K562 (cell line): ENCODE measurements around the gene CCDC184. TPM values are rescaled to one million over a fixed set of nuclear protein-coding genes. Genes with fewer than 3 reads are reported as not detected.

Experiments used
- ATAC-seq: fragments of 200-7000 bp; cut with Tn5 transposase; 3 replicates; pipeline ENCODE4 v1.9.1; 2020; ENCODE audit warnings: moderate library complexity
- BruUV-seq: library from RNA; stranded (reverse); fragments of 400-500 nt; replicated peaks from 2 replicates; lab custom pipeline; 2021; lab: Mats Ljungman, UMichigan
- CTCF ChIA-PET: fragments of 300-600 bp; formaldehyde crosslinking; extraction: SDS; loops from one replicate; lab custom pipeline; 2021; ENCODE audit warnings: low intra/inter-chr PET ratio; lab: Yijun Ruan, JAX
- POLR2A ChIA-PET: fragments of 300-600, 350-650 bp; sonication (Branson Sonifier 250); formaldehyde crosslinking; extraction: SDS; loops from one replicate; lab custom pipeline; 2021; ENCODE audit warnings: antibody characterized with exemption, inconsistent platforms; lab: Yijun Ruan, JAX
- DNase-seq, 4 experiments: peaks; one replicate each; pipeline versions ENCODE4 v3.0.0 to v3.0.0-alpha.2; 2011 to 2018; ENCODE audit warnings: low spot score in 3 of 4, mixed read lengths in 3 of 4; ENCODE audit errors: extremely low read depth in 1 of 4
- FAIRE-seq: peaks from 2 replicates; lab custom pipeline; 2011; peaks lifted over from hg19 to GRCh38; lab: Jason Lieb, UNC
- H2AFZ ChIP-seq: 2 replicates; pipeline ENCODE4 v1.6.0; 2011; ENCODE audit warnings: low read depth, low read length, control low read depth, inconsistent platforms
- H3K27ac ChIP-seq: fragments of 200-600 bp; 3 replicates; pipeline ENCODE4 v1.8.0; 2011; ENCODE audit warnings: low read depth, mild to moderate bottlenecking, control low read depth, inconsistent platforms, low read length, moderate library complexity, mixed read lengths; ENCODE audit errors: extremely low read depth
- H3K27me3 ChIP-seq, 2 experiments: fragments of 300-600 bp in 1 of 2; 2 replicates in 1 of 2; 3 replicates in 1 of 2; pipeline versions ENCODE4 v1.6.0 to v1.8.0; 2011; ENCODE audit warnings: inconsistent platforms in 2 of 2, low read length in 2 of 2, mild to moderate bottlenecking in 1 of 2, mixed read lengths in 1 of 2, moderate library complexity in 1 of 2; ENCODE audit not compliant: control insufficient read depth in 2 of 2, insufficient read depth in 2 of 2
- H3K36me3 ChIP-seq: fragments of 300-600 bp; 3 replicates; pipeline ENCODE4 v1.8.0; 2011; ENCODE audit warnings: mild to moderate bottlenecking, low read length, inconsistent platforms; ENCODE audit not compliant: control insufficient read depth, insufficient read depth
- H3K4me1 ChIP-seq, 2 experiments: fragments of 200-600 bp in 1 of 2; replicated peaks in 1 of 2; 2 replicates in 1 of 2; 3 replicates in 1 of 2; pipeline versions ENCODE4 v1.5.1 to v1.8.0; 2011; ENCODE audit warnings: inconsistent platforms in 2 of 2, low read length in 2 of 2, mild to moderate bottlenecking in 1 of 2, mixed read lengths in 1 of 2, moderate library complexity in 1 of 2; ENCODE audit not compliant: control insufficient read depth in 2 of 2, insufficient read depth in 2 of 2
- H3K4me2 ChIP-seq: 2 replicates; pipeline ENCODE4 v1.6.1; 2011; ENCODE audit warnings: low read length, control low read depth, inconsistent platforms, mixed read lengths; ENCODE audit not compliant: insufficient read depth
- H3K4me3 ChIP-seq: fragments of 200-600 bp; sonication (generic), shearing (Covaris generic); 2 replicates; pipeline ENCODE4 v1.5.1; 2016; ENCODE audit warnings: control low read depth, inconsistent platforms
- H3K79me2 ChIP-seq: fragments of 200-600 bp; 3 replicates; pipeline ENCODE4 v1.8.0; 2011; ENCODE audit warnings: low read length, inconsistent platforms; ENCODE audit not compliant: control insufficient read depth, insufficient read depth
- H3K9ac ChIP-seq, 2 experiments: 2 replicates each; pipeline versions ENCODE4 v1.6.0 to v1.6.1; 2011; ENCODE audit warnings: low read depth in 2 of 2, low read length in 2 of 2, control low read depth in 1 of 2, inconsistent platforms in 1 of 2, mild to moderate bottlenecking in 1 of 2, mixed read lengths in 1 of 2; ENCODE audit not compliant: insufficient read depth in 1 of 2
- H3K9me1 ChIP-seq: one replicate; pipeline ENCODE4 v1.6.0; 2011; ENCODE audit warnings: inconsistent platforms, mild to moderate bottlenecking, low read length, moderate library complexity; ENCODE audit not compliant: control insufficient read depth, insufficient read depth
- H3K9me3 ChIP-seq: replicated peaks from 2 replicates; pipeline ENCODE4 v1.5.1; 2011; ENCODE audit warnings: low read depth, low read length, inconsistent platforms; ENCODE audit not compliant: control insufficient read depth, insufficient read depth
- H4K20me1 ChIP-seq: replicated peaks from 2 replicates; pipeline ENCODE4 v1.6.1; 2011; ENCODE audit warnings: low read length, inconsistent platforms, mixed read lengths; ENCODE audit not compliant: control insufficient read depth, insufficient read depth
- E2F4 ChIP-seq: sonication (generic); formaldehyde crosslinking; IDR thresholded peaks from 2 replicates; pipeline ENCODE4 v1.8.0; 2022; ENCODE audit warnings: mild to moderate bottlenecking, low read depth, missing genetic modification reagents
- GMEB1 ChIP-seq: fragments of 250-450 bp; sonication (Bioruptor Pico); IDR thresholded peaks from 2 replicates; pipeline ENCODE4 v1.4.0; 2020; ENCODE audit warnings: mild to moderate bottlenecking
- L3MBTL2 ChIP-seq: fragments of 450-650 bp; IDR thresholded peaks from 2 replicates; pipeline ENCODE4 v1.6.1; 2016; ENCODE audit warnings: mild to moderate bottlenecking, moderate library complexity
- MCM2 ChIP-seq: fragments of 450-650 bp; IDR thresholded peaks from 2 replicates; pipeline ENCODE4 v1.6.1; 2017; ENCODE audit warnings: low read depth, mild to moderate bottlenecking
- MCM5 ChIP-seq: fragments of 450-650 bp; IDR thresholded peaks from 2 replicates; pipeline ENCODE4 v1.6.1; 2016; ENCODE audit warnings: low read depth
- PCBP2 ChIP-seq: fragments of 200-400 bp; formaldehyde crosslinking; IDR thresholded peaks from 2 replicates; pipeline ENCODE4 v1.6.1; 2018; ENCODE audit warnings: low read length, low read depth, mild to moderate bottlenecking, moderate library complexity; ENCODE audit not compliant: poor library complexity, severe bottlenecking
- RERE ChIP-seq: sonication (generic); formaldehyde crosslinking; IDR thresholded peaks from 2 replicates; pipeline ENCODE4 v1.8.0; 2023; ENCODE audit warnings: missing genetic modification reagents, mild to moderate bottlenecking, borderline replicate concordance
- STAT5A ChIP-seq: IDR thresholded peaks from 2 replicates; pipeline ENCODE4 v1.6.1; 2012; ENCODE audit warnings: low read length, inconsistent platforms, borderline replicate concordance
- ZNF57 ChIP-seq: fragments of 450-650 bp; formaldehyde crosslinking; IDR thresholded peaks from 2 replicates; pipeline ENCODE4 v1.4.0; 2020; ENCODE audit warnings: mild to moderate bottlenecking, moderate library complexity
- ZNF586 ChIP-seq: fragments of 450-650 bp; formaldehyde crosslinking; conservative IDR thresholded peaks from 2 replicates; pipeline ENCODE4 v1.4.0; 2020; ENCODE audit warnings: mild to moderate bottlenecking, moderate library complexity
- WGBS: fragments of 100-300 bp; shearing (Covaris generic); methylation state at CpG from one replicate; pipeline ENCODE4 v1.1.6; 2016; ENCODE audit warnings: low coverage, mixed read lengths; ENCODE audit not compliant: insufficient coverage; ENCODE audit errors: missing lambda C conversion rate; 5-methylcytosine and 5-hydroxymethylcytosine counted together
- in situ Hi-C: fragments of 300-500 bp; cut with MboI; formaldehyde crosslinking; loops from 4 replicates; pipeline ENCODE4 v1.15.0; 2018; ENCODE audit warnings: inconsistent platforms, mixed read lengths
- intact Hi-C: fragments of 100-400 bp; cut with micrococcal nuclease; formaldehyde crosslinking; loops from 2 replicates; pipeline ENCODE4 v1.14.2; 2022
- polyA plus RNA-seq, 8 experiments: library from polyadenylated mRNA; depleted of rRNA in 4 of 8; stranded (reverse) in 5 of 8; unstranded in 3 of 8; fragments of >200 nt; fragmentation: Nextera tagmentation in 2 of 8; fragmentation: Illumina TruSeq in 1 of 8; extraction: Ambion mirVana in 2 of 8; extraction: Trizol in 1 of 8; gene quantifications; 2 replicates each; pipeline versions ENCODE4 v1.2.1 to v1.2.3, GENCODE V29; 2011 to 2014; ENCODE audit warnings: inconsistent platforms in 1 of 8, missing spikeins in 1 of 8
- total RNA-seq, 7 experiments: library from RNA; depleted of rRNA in 6 of 7; stranded (reverse); fragments of >200 nt in 6 of 7; fragmentation: Illumina TruSeq in 2 of 7; extraction: Trizol in 2 of 7; gene quantifications; 2 replicates each; pipeline versions ENCODE4 v1.2.1 to v1.2.3, GENCODE V29; 2011 to 2021; ENCODE audit warnings: low replicate concordance in 1 of 7

CCDC184 gene
- total and polyA plus RNA-seq, 9 of the 15 experiments (the other 6 are each of a cell fraction or from before 2014, with no cell fraction given): 0.09 TPM; not detected in 8

- H3K36me3 ChIP-seq: no peaks in the 10 kb centered on the region
- CTCF ChIA-PET: interaction anchor here (0.8 to 3.6 kb wide), 6 partner anchors 25 to 449 kb away, joined by 3 to 42 read pairs (median 4); partner anchors contain the start of gene TMEM106C
- FAIRE-seq: no peak
- H3K27me3 ChIP-seq: no peaks in the 10 kb centered on the region
- no peaks in the 10 kb centered on the region for H3K9me3 ChIP-seq
- BruUV-seq: no TSS peak
- 77% methylated on average over 2 of the region's 2 CpGs for WGBS
- no peak overlapping the region for H3K9ac ChIP-seq
- in situ Hi-C loops (loop anchor here (10.0 kb wide), 1 partner anchor 200 kb away; the partner anchor contains the start of gene TMEM106C), intact Hi-C loops (loop anchor here (2.0 to 10.0 kb wide), 3 partner anchors 170 to 450 kb away; no protein-coding TSS in a partner anchor)
- no peak overlapping the region for H3K4me2 ChIP-seq
- H2AFZ ChIP-seq: no peak overlapping the region
- POLR2A ChIA-PET: interaction anchor here (0.8 kb wide), 1 partner anchor 31 kb away, joined by 3 read pairs; no protein-coding TSS in a partner anchor
- no peak for ATAC-seq
- H3K4me3 ChIP-seq: no peak overlapping the region
- H3K27ac ChIP-seq: no peak overlapping the region
- H3K9me1 ChIP-seq: no peaks in the 10 kb centered on the region
- no peak for DNase-seq
- no peaks in the 10 kb centered on the region for H3K79me2 ChIP-seq
- H4K20me1 ChIP-seq: no peaks in the 10 kb centered on the region
- no peaks in the 10 kb centered on the region; a peak in 2 of 5 replicates for H3K4me1 ChIP-seq
- no peak for TF ChIP-seq STAT5A
- no peak for TF ChIP-seq RERE (CRISPR knock-in tag)
- no peak for TF ChIP-seq MCM5
- TF ChIP-seq ZNF586 (CRISPR knock-in tag): no peak
- TF ChIP-seq PCBP2: no peak
- no peak for TF ChIP-seq MCM2
- TF ChIP-seq E2F4 (CRISPR knock-in tag): no peak
- no peak for TF ChIP-seq L3MBTL2
- TF ChIP-seq GMEB1 (CRISPR knock-in tag): no peak
- no peak for TF ChIP-seq ZNF57 (CRISPR knock-in tag)
These were observed 19.0 kb upstream of the CCDC184 start for GRCh38 chr12:48164451-48164850.
